Stimulated activated CD4-positive, alpha-beta T cell treated with anti-CD3 and anti-CD28 coated beads, Interleukin-1b, Interleukin-23, amount 100 ng/mL, for 1 hour (primary cell): ENCODE measurements around the gene CRY2.

Source experiments
- DNase-seq, 2 donors: peaks; one replicate each; pipeline ENCODE4 v3.0.0-alpha.2; 2020; ENCODE audit warnings: low read depth in 2 of 2

Gene CRY2

DNA sequence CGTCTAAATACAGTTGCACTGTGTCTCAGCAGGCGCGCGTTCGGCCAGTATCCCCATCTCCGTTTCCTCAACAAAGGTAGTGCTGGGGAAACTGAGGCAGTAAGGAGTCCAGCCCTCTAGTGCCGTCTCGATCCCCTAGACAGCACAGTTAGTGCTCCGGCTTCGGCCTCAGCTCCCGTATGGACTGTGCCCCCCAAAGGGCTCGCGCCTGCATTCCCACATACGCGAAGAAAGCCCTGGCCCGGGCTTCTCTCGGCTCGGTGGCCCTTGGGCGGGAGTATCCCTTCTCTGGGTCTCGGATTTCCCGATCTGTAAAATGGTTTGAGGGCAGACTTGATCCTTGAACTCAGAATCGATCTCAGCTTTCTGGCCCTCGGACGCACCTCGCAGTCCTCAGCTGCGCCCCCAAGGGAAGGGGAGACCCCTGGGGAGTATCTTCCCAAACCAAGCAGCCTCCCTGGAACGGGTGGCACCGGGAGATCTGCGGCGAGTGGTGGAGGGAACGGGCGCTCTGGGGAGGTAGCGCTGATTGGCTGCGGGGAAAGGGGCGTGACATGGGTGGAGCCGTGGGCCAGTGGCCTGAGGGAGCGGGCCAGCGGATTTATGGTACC, 71.2 kb downstream of the CRY2 start:
- no peak for DNase-seq

DNA sequence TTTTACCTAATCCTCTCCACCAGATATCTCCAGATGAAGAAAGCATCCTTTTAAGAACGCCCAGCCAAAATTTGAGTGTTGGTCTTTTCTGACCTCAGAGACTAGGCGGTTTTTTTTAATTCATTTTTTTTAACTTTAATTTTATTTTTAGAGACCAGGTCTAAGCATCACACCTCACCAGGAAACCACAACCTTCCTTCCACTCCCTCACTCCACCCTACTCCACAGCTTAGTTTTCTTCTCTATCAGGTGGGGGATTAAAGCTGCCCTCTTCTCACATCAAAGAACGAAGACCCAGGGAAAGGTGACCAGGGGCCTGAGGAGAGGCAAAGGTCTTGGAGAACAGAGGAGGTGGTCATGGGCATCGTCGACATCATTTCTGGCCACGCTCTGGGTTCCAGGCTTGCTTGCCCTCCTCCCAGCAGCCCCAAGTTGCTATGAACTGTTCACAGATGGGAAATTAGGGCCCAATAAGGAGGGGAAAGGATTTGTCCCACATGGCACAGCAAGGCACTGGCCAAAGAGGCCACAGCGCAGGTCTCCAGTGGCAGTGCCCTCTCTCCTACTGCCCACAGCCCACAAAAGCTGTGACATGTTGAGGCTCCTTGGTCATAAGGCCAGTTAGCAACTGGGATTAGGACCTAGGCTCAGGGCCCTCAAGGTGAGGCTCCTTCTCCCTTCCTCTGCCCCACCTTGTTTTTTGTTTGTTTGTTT, 71.8 kb downstream of the CRY2 start:
- no peak for DNase-seq

GRCh38 chr11:45919806-45920530, 72.7 kb downstream of the CRY2 start:
- DNase-seq, result no peak

GRCh38 chr11:45920531-45921477, 73.5 kb downstream of the CRY2 start:
- DNase-seq, result no peak

DNA sequence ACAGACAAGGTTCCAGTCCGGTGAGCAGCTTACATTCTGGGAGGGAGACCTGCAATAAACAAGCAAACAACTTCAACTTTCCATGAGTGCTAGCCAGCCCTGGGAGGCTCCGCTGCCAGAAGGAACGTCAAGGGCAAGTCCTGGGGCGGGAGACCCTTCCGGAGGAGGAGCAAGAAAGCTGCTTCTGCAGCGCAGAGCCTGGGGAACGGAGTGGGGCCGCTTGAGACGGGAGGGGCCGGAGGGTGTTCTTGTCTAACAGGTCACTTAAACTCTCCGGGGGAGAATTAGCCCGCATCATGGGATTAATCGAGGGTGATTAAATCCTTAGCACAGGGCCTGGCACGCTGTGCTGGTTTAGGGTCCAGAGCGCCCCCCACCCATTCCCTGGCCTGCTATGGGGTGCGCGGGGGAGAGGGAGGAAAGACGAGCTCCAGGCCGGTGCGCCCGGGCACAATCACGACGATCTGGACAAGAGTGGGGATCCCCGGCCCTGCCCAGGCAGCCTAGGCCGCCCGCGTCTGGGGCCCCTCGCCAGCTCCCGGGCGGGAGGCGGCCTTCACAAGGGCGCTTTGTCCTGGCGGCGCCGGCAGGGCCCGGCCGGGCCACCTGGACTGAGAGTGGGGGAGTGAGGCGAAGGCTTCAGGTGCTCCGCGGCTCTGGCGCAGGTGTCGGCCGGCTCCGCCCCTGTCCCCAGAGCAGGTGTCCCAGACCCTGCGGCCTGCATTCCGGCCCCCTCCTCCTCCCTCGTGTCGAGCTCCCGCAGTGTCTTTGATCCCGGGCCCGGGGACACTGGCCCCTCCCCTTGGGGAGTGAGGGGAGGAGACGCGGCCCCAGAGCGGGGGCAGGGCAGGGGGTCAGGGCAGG, 74.5 kb downstream of the CRY2 start:
- DNase-seq, result no peak

DNA sequence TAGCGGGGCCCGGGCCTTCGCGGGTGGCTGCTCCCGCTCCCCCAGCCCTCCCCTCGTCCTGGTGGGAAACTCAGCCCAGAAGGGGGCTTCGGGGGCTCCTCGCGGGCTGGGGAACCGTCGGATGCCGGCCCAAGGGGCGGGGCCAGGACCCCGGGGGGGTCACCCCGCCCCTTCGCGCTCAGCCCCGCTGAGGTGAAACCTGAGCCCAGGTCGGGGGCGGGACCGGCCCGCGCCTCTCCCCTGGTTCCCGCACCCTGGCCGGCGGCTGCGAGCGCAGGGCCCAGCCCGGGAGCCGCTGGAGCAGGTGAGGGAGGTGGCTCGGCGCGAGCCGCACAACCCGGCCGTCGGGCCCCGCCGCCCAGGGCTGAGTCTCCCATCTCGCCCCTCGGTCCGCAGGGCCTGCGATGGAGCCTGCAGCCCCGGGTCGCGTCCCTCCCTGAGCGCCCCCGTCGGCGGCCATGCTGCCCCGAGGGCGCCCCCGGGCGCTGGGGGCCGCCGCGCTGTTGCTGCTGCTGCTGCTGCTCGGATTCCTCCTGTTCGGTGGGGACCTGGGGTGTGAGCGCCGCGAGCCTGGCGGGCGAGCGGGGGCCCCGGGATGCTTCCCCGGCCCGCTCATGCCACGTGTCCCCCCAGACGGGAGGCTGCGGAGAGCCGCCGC, 75.3 kb downstream of the CRY2 start, which contains the start of gene LARGE2:
LARGE2 (plus strand) TSS at position 232 of the 658 bp plus-strand sequence; CDS start at position 459, 227 bp downstream.
- DNase-seq, result no peak

- no peak for DNase-seq
Measured at GRCh38 chr11:45924036-45924915, 77.0 kb downstream of the CRY2 start.

- DNase-seq, result no peak
Measured at GRCh38 chr11:45924927-45925326, 77.7 kb downstream of the CRY2 start.

- DNase-seq, result no peak
Measured at GRCh38 chr11:45925550-45925949, 78.3 kb downstream of the CRY2 start.

- no peak for DNase-seq
Measured at GRCh38 chr11:45926001-45926401, 78.7 kb downstream of the CRY2 start.

DNA sequence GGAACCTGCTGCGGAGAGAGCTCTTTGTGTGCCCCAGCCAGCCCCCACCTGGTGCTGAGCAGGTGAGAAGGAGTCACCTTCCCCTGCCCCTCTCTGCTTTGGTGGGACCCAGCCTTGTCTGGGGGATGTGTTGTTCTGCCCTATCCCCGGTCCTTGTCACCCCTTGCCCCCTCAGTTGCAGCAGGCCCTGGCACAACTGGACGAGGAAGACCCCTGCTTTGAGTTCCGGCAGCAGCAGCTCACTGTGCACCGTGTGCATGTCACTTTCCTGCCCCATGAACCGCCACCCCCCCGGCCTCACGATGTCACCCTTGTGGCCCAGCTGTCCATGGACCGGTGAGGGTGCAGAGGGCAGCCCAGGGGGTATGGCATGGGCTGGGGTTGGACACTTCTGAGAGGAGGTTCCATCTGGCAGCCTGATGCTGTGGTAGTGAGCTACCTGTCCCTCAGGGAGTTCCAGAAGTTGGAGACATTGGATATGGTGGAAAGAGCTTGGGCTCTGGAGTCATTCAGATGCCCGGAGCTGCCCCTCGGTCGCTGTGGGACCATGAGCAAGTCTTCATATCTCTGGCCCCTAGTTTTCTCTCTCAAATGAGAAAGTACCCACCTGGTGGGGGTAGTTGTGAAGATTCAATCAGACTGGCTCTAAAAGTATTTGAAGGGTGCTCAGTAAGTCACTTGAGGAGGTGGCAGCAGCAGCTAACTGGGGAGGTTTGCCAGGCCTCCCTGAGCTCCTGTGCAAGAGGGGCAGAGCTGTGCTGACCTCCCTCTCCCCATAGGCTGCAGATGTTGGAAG, 79.5 kb downstream of the CRY2 start:
- DNase-seq, result no peak

DNA sequence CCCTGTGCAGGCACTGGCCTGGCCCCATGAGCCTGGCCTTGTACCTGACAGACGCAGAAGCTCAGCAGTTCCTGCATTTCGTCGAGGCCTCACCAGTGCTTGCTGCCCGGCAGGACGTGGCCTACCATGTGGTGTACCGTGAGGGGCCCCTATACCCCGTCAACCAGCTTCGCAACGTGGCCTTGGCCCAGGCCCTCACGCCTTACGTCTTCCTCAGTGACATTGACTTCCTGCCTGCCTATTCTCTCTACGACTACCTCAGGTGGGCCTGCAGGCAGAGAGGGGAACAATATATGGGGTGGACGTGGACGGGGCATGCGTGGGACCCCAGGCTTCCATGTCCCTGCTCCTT, 80.0 kb downstream of the CRY2 start:
- DNase-seq, result no peak

DNA sequence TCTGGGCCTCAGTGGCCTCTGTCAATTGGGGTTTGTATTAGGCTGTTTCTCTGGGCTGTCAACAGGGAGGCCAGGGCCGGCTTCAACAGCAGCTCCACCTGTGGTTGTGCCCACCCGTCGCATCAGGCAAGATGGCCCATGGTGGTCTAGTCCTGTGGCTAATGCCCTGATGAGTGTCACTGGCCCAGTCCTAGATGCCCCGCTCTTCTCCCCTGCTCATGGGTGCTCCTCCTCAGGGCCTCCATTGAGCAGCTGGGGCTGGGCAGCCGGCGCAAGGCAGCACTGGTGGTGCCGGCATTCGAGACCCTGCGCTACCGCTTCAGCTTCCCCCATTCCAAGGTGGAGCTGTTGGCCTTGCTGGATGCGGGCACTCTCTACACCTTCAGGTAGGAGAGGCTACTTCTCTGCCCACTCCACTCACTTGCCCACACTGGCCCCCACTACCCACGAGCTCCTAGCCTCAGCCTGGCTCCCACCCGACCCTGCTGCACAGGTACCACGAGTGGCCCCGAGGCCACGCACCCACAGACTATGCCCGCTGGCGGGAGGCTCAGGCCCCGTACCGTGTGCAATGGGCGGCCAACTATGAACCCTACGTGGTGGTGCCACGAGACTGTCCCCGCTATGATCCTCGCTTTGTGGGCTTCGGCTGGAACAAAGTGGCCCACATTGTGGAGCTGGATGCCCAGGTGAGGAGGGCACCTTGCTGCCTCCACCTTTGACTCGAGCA, 80.6 kb downstream of the CRY2 start:
- no peak for DNase-seq

GRCh38 chr11:45928535-45929215, 81.4 kb downstream of the CRY2 start:
- no peak for DNase-seq

DNA sequence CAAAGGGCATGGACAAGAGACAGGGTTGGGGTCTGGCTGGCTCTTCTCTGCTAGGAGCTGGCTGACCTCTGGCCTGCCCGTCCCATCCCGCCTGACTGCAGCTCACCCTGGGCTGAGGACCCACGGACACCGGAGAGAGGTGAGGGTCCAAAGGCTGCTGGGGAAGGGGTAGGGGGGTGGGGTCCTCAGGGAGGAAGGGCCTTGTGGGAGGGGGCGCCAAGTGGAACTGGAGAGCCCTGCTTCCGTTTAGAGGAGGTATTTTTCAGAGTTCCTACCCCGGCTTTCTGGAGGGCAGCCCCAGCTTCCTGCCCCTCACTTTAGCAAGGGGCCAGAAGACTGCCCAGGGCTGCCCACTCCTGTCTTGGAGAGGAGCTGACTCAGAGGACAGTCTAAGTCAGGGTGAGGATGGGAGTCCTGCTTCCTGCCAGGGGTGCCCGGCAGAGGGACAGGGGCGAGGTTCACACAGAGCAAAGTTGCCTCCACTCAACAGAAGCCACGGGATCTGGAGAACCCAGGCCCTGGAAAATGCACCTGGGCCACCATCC, 82.3 kb downstream of the CRY2 start:
- no peak for DNase-seq

DNA sequence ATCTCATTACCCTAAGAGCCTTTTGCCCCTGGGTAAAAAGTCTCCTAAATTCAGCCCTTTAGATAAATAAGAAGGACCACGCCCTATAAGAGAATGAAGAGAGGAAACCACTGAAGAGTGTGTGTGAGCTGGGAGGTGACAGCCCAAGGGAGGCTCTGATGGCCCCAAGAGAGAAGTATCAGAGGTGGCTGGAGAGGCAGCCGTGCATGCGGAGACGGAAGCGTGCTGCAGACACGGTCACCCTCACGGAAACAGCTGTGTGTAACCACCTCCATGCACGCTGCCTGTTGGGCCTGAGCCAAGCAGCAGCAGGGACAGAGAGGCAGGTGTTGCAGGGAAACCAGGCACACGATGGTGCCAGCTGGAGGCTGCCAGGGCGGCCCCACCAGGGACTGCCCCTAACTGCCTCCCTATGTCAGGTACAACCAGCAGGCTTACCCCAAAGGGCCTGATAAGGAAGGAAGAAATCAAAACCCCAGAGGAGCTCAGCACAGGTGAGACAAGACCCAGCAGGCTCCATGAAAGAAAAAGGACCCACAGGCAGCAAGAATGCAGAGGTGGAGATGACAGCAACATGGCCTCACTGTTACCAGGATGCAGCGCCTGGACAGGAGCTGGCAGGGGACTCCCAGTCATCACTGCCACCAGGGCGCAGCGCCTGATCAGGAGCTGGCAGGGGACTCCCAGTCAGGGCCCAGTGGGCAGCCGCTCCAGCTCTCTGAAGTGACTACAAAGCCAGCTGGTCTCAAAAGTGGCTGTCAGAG, 82.9 kb downstream of the CRY2 start:
- no peak for DNase-seq
